Mucosa of descending colon (tissue), 3 donors: ENCODE data around the gene RER1. TPM values are rescaled to one million over a fixed set of nuclear protein-coding genes. Genes with fewer than 3 reads are reported as not detected.

Experiments used
- ATAC-seq: fragments of 200-7000 bp; cut with Tn5 transposase; one replicate; pipeline ENCODE4 v1.9.1; 2020; ENCODE audit warnings: mild to moderate bottlenecking, moderate library complexity
- DNase-seq, 3 donors: peaks; one replicate each; pipeline ENCODE4 v3.0.0-alpha.2; 2020
- H3K36me3 ChIP-seq: fragments of 200-600 bp; one replicate; pipeline ENCODE4 v1.8.0; 2021; ENCODE audit warnings: low read depth, mild to moderate bottlenecking
- H3K4me1 ChIP-seq: fragments of 200-600 bp; one replicate; pipeline ENCODE4 v1.8.0; 2021; ENCODE audit warnings: low read depth, mild to moderate bottlenecking
- H3K4me3 ChIP-seq: fragments of 200-600 bp; one replicate; pipeline ENCODE4 v1.8.0; 2021; ENCODE audit warnings: mild to moderate bottlenecking
- H3K9me3 ChIP-seq: fragments of 200-600 bp; one replicate; pipeline ENCODE4 v1.8.0; 2021; ENCODE audit warnings: mild to moderate bottlenecking
- CTCF ChIP-seq: fragments of 200-600 bp; IDR thresholded peaks from one replicate; pipeline ENCODE4 v1.8.0; 2022; ENCODE audit warnings: antibody characterized with exemption, mild to moderate bottlenecking
- intact Hi-C, 2 donors: fragments of 100-400 bp; cut with DNase I in 1 of 2; cut with micrococcal nuclease in 1 of 2; formaldehyde crosslinking; loops; one replicate each; pipeline versions ENCODE4 v1.11.0 to v1.11.1; 2022; cut with DNase I, micrococcal nuclease
- total RNA-seq, 3 donors: library from RNA; stranded (reverse); fragmentation: NEBNext Ultra II Directional in 2 of 3; extraction: Animal tissue kit (Norgen Biotek cat#: 25700) in 2 of 3; gene quantifications; one replicate each; pipeline versions ENCODE4 v1.2.1 to v1.2.4, GENCODE V29; 2021 to 2023
- donor health status: DM: no; HTN: no; CAD: no; lungs with moderate emphysema.
- donor health status: DM: no; HTN: no; CAD: no.
- donor health status: DM: no; HTN: yes; CAD: no.

RER1 gene
- total RNA-seq, 3 donors from 2014 or later: 151 to 217 (median 193) TPM

- H3K4me3 ChIP-seq: no peak overlapping the region
- TF ChIP-seq CTCF: no peak
- DNase-seq: no peak
- peaks cover 4% of the 10 kb centered on the region for H3K9me3 ChIP-seq
- H3K36me3 ChIP-seq: no peaks in the 10 kb centered on the region
- no peaks in the 10 kb centered on the region for H3K4me1 ChIP-seq
- no peak for ATAC-seq
- intact Hi-C loops: no loop called here
Measured at GRCh38 chr1:2433196-2433595, 41.6 kb downstream of the RER1 start.

- H3K36me3 ChIP-seq: no peaks in the 10 kb centered on the region
- TF ChIP-seq CTCF: no peak
- ATAC-seq (no peak), DNase-seq (no peak)
- no peaks in the 10 kb centered on the region for H3K4me1 ChIP-seq
- H3K9me3 ChIP-seq: peaks cover 4% of the 10 kb centered on the region
- intact Hi-C loops: no loop called here
- H3K4me3 ChIP-seq: no peak overlapping the region
Measured at GRCh38 chr1:2433936-2434655, 42.5 kb downstream of the RER1 start.

- Histone ChIP-seq H3K4me3 (no peak overlapping the region), H3K9me3 (no peaks in the 10 kb centered on the region), H3K4me1 (no peaks in the 10 kb centered on the region), H3K36me3 (no peaks in the 10 kb centered on the region)
- intact Hi-C loops: no loop called here
- ATAC-seq: no peak
- no peak for DNase-seq
- TF ChIP-seq CTCF: no peak
Measured at GRCh38 chr1:2435091-2435490, 43.5 kb downstream of the RER1 start.

GRCh38 chr1:2435746-2436355, 44.2 kb downstream of the RER1 start:
- TF ChIP-seq CTCF: no peak
- H3K9me3 ChIP-seq: no peaks in the 10 kb centered on the region
- ATAC-seq: no peak
- DNase-seq: no peak
- intact Hi-C loops: no loop called here
- no peak overlapping the region for H3K4me3 ChIP-seq
- H3K36me3 ChIP-seq: no peaks in the 10 kb centered on the region
- H3K4me1 ChIP-seq: no peaks in the 10 kb centered on the region

GRCh38 chr1:2436876-2437275, 45.2 kb downstream of the RER1 start:
- Histone ChIP-seq H3K9me3 (no peaks in the 10 kb centered on the region), H3K4me1 (no peaks in the 10 kb centered on the region), H3K4me3 (no peak overlapping the region), H3K36me3 (no peaks in the 10 kb centered on the region)
- no peak for TF ChIP-seq CTCF
- intact Hi-C loops: no loop called here
- ATAC-seq: no peak
- DNase-seq: no peak
